Measurements from ENCODE around the gene ROBO1. TPM values are rescaled to one million over a fixed set of nuclear protein-coding genes. Genes with fewer than 3 reads are reported as not detected.

The ROBO1 gene
- total and polyA plus RNA-seq, 2 donors (not counting 3 experiments of a cell fraction or from before 2014, with no cell fraction given) = 5.9 to 14.2 TPM

DNA sequence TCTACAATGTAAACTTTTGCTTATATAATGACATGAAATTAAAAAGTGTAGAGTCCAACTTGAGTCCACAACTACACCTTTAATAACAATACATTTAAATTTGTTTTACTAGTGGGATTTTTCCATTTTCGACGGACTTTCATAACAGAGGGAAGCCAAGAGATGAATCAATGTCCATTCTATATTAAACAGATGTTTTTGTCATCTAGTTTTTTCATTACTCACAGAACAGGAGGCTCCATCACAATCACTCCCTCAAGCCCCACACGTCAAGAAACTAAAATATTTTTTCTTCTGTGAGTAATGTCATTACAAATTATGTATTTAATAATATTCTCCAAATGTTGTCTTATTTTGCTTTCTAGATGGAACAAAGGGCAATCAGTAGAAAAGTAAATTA, 932.9 kb downstream of the ROBO1 start:
- dilution Hi-C loops (cut with MboI; ENCODE audit: extremely low pct_ligation_motif_present, low sequenced_read_pairs) = no loop called here
- BruUV-seq (replicated peaks) = no TSS peak
- CTCF ChIA-PET = no interaction called here

More for the DNA sequence above, 932.9 kb downstream of the ROBO1 start:
- Histone ChIP-seq H3K9me3 (replicated peaks; ENCODE audit: control insufficient read depth, insufficient read depth, low read length) (no peaks in the 10 kb centered on the region), H4K20me1 (replicated peaks; ENCODE audit: control insufficient read depth, extremely low read depth, insufficient read depth, low read length) (no peaks in the 10 kb centered on the region), H3K27me3 (ENCODE audit: control insufficient read depth in 2 of 2, insufficient read depth in 2 of 2, low read length in 2 of 2) (no peaks in the 10 kb centered on the region), H3K9ac (replicated peaks; ENCODE audit: extremely low read depth, insufficient read depth, low read length) (no peak overlapping the region), H3K4me3 (replicated peaks in 1 of 3; ENCODE audit: insufficient read depth in 1 of 3, low read depth in 1 of 3, low read length in 3 of 3) (no peak overlapping the region), H2AFZ (ENCODE audit: low read depth, low read length) (no peak overlapping the region), H3K36me3 (ENCODE audit: control insufficient read depth in 2 of 2, extremely low read depth in 1 of 2, insufficient read depth in 2 of 2, low read length in 2 of 2) (no peaks in the 10 kb centered on the region), H3K79me2 (ENCODE audit: control insufficient read depth, insufficient read depth, low read length) (no peaks in the 10 kb centered on the region), H3K9me1 (replicated peaks; ENCODE audit: control insufficient read depth, extremely low read depth, insufficient read depth, low read length) (no peaks in the 10 kb centered on the region), H3K4me1 (ENCODE audit: control insufficient read depth, extremely low read depth, insufficient read depth, low read length) (peaks cover 1% of the 10 kb centered on the region), H3K27ac (ENCODE audit: insufficient read depth, low read depth, low read length) (no peak overlapping the region), H3K4me2 (ENCODE audit: insufficient read depth, low read length) (no peak overlapping the region)
- POLR2A ChIA-PET = no interaction called here
- intact Hi-C loops (cut with micrococcal nuclease) = no loop called here
- no peak for FAIRE-seq
- DNase-seq (ENCODE audit: low read depth, low spot score) = no peak
- TF ChIP-seq MYC (IDR thresholded peaks at IDR 0.05; ENCODE audit: low read depth, low read length) (no peak), JUN (IDR thresholded peaks at IDR 0.05; ENCODE audit: borderline replicate concordance, insufficient read depth, insufficient read length, low read depth) (no peak), GATA2 (IDR thresholded peaks at IDR 0.05; ENCODE audit: insufficient read depth, insufficient read length, low read depth, low read length) (no peak), FOS (IDR thresholded peaks at IDR 0.05; ENCODE audit: borderline replicate concordance, insufficient read depth, low read length) (no peak), EZH2 (IDR thresholded peaks at IDR 0.05; ENCODE audit: borderline replicate concordance, low read depth, low read length, severe bottlenecking) (no peak), POLR2A (IDR thresholded peaks at IDR 0.05; ENCODE audit: low read depth, low read length) (no peak), CTCF (IDR thresholded peaks at IDR 0.05; ENCODE audit: extremely low read depth in 1 of 2, insufficient read depth in 1 of 2, low read depth in 1 of 2, low read length in 2 of 2) (no peak), POLR2AphosphoS5 (IDR thresholded peaks at IDR 0.05; ENCODE audit: insufficient read depth, low read depth, low read length) (no peak)
- TF ChIP-seq, protein P1, sequence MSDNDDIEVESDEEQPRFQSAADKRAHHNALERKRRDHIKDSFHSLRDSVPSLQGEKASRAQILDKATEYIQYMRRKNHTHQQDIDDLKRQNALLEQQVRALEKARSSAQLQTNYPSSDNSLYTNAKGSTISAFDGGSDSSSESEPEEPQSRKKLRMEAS (IDR thresholded peaks at IDR 0.05; ENCODE audit: insufficient read depth, insufficient read length) = no peak

Measured in endothelial cell of umbilical vein (primary cell).